Nucleus accumbens (tissue), 56 donors: ENCODE measurements around the gene DOCK1.
A peak's percentile ranks its signal among the peaks of the same experiment; 100 is the strongest.

ENCODE experiments used
- DNase-seq, 56 donors: peaks; one replicate each; lab custom pipeline; 2025; lab: John Stamatoyannopoulos, UW

DOCK1 gene

DNA sequence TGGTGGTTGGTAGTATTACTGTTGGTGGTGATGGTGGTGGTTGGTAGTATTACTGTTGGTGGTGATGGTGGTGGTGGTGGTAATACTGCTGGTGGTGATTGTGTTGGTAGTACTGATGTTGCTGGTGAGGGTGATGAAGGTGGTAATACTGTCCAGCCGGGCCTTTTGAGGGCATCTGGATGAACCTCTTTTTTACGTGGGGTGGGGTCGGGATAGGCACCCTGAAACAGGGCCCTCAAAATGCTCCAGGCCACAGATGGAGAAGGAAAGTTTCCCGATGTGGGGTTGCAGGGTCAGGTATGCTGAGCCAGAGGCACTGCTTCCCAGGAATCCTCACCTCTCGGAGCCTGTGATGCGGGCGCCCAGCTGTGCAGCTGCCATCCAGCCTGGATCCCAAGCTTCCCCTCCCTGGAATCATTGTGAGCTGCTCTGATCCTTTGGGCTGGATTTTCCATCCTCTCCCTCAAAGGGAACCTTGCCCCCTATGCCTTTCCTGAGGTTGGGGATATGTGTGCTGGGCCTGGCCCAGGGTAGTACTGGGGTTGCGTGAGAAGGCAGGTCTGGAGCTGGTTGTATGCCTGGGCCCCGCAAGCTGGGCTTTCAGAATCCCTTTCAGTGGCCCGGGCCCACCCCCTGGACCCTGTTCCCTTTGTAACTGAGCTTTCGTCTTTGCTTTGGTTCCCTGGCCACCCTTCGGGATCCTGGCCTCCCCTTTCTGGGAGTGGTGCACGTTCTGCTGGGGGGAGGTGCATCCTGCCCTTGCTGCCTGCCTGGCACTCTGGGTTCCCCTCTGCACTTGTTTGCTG, 43.3 kb downstream of the DOCK1 start:
- no peak for DNase-seq

GRCh38 chr10:126949161-126949503, 43.9 kb downstream of the DOCK1 start:
- DNase-seq = no peak

- DNase-seq = no peak
Observed at GRCh38 chr10:126950401-126951105, 45.3 kb downstream of the DOCK1 start.

GRCh38 chr10:126953886-126954285, 48.7 kb downstream of the DOCK1 start:
- no peak for DNase-seq

DNA sequence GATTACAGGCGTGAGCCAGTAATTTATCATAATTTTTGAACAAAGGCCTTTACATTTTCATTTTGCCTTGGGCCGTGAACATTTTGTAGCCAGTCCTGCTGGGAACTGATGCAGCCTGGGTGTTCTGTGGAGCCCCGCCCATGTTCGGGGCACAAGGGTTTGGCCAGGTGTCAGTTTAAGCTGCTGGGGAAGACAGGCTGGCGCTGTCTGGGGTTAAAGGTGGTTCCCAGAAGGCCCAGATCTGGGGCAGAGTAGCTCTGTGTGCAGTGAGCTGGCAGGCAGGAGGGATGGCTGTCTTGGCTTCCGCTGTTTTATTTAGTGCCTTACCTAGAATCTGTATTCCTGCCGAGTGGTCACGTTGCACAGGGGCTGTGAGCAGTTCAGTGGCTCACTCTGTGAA, 50.2 kb downstream of the DOCK1 start:
- peak in 5 of 56 donors; percentile 16 to 55 (median 31) for DNase-seq

DNA sequence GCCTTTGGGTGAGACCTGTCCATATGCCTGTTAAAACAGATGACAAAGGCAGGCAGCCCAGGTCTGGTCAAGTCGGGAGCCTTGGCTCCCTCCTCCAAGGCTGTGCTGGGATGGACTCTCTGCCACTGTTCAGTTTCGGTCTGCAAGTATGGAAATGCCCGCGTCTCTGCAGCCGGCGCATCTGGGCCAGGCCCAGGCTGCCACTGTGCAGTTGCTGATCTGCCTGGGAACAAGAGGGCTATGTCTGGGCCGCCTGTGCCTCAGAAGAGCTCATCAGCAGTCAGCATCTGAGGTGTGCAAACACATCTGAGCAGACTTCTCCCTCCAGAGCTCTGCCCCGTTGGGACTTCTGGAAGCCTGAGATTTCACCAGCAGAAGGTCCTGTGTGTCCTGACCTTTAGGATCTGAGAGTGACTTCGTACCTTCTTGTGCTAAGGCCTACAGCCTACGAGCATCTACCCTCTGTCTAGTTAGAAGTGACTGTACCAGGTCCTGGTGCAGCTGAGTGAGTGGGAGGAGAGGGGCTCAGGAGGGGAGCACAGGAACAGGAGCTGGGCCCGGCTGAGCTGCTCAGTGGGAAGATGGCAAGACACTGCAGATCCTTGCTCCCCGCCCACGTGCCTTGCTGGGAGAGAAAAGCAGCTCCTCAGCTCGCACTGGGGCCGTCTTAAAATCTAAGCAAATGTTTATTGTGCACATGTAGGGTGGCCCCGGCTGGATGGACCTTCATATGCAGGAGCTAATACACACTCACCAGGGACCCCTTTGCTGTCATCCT, 50.9 kb downstream of the DOCK1 start:
- peak in 42 of 56 donors; percentile 21 to 71 (median 46) for DNase-seq

DNA sequence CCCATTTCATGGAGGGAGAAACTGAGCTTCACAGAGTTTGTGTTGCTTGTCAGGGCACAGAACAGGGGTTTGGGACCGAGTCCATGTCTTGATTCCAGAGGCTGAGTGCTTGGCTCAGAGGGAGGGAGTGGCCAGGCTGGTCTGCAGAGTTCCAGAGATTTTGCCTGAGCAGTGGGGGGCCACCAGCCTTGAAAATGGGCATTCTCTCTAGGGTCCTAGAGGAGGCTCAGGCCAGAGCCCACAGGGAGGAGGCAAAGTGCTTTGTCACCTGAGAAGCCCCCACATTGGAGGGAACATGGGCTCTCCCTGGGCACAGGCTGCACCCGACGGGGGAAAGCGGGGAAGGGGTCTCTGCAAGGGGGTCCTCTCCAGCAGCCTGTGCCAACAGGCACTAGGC, 51.5 kb downstream of the DOCK1 start:
- no peak for DNase-seq

- DNase-seq = no peak
Observed at GRCh38 chr10:126957111-126957510, 51.9 kb downstream of the DOCK1 start.

- DNase-seq = no peak
Observed at GRCh38 chr10:126959431-126959830, 54.2 kb downstream of the DOCK1 start.

- no peak for DNase-seq
Observed at GRCh38 chr10:126959906-126960685, 54.9 kb downstream of the DOCK1 start.

DNA sequence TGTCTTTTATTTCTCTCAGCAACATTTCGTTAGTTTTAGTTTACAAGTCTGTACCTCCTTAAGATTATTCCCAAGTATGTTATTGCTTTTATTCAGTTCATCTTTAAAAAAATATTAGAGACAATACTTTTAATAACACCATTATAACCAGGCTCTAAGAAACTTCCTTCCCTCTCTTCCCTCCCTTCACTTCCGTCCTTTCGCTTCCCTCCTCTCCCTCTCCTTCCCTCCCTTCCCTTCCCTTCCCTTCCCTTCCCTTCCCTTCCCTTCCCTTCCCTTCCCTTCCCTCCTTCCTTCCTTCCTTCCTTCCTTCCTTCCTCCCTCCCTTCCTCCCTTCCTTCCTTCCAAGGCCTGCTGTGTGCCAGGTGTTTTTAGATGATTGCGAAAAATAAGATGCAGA, 58.1 kb downstream of the DOCK1 start:
- DNase-seq = no peak

DNA sequence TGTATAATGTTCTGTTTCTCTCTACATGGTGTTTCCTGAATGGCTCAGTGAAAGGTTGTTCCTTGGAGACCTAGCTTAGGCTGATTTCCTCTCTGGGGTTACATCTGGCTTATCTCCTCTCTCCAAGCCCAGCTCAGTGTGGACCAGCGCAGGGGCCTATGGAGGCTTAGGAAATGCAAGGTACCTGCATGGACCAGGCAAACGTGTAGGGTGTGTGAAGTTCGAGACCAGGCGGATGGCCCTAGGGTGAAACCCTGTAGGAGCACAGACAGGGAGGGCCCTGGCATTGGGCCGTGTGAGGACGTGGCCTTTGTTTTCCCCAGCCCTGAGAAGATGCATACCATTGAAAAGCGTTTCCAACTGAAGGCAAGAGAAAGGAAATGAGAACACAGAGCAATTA, 59.0 kb downstream of the DOCK1 start:
- DNase-seq = no peak

GRCh38 chr10:126966938-126967337, 61.7 kb downstream of the DOCK1 start:
- DNase-seq = no peak

GRCh38 chr10:126969310-126969709, 64.1 kb downstream of the DOCK1 start:
- peak in 10 of 56 donors; percentile 15 to 51 (median 28) for DNase-seq

DNA sequence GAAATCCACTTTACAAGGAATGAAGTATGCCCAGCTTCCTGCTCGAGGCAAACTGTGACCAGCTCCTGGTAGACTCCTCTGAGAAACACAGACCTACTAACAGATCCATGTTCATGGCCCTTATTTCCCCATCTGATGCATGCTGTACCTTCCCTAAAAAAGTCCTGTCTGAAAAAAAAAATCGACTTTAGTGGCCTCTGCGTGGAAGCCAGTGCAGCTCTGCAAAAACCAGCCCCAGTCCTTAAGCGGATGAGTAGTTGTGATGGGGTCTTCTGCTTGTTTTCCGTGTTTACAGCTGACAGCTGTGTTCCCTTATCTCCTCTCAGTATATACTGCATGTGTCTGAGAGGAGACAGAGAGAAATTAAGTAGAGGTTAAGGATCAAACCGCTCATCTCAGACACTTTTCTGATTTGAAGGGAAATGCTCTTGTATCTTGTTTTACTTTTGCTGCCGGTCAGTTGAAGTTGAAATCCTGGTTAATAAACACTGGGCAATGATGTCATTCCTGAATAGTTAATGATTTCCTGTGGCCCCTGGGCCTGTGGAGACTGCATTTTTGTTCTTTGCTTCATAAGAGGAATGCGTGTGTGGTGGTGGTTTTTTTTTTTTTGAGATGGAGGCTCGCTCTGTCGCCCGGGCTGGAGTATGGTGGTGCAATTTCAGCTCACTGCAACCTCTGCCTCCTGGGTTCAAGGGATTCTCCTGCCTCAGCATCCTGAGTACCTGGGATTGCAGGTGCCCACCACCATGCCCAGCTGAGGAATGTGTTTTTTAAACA, 67.6 kb downstream of the DOCK1 start:
- peak in 1 of 56 donors; percentile 39 for DNase-seq

DNA sequence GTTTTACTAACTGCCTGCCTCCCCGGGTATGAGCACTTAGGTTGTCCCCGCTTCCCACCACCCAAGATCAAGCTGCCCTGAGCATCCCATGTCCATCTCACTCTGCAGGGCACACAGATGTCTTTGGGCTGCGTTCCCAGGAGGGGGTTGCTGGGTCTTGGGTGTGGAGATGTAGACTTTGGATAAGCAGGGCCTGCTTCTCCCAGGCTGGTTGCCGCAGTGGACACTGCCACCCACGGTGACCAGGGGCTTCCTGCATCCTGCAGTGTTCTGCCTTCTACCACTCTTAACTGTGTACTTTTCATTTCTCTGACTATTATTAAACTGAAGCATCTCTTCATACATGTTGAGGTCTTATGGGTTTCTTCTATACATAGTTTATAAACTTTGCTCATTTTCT, 70.0 kb downstream of the DOCK1 start:
- peak in 13 of 56 donors; percentile 10 to 57 (median 26) for DNase-seq

DNA sequence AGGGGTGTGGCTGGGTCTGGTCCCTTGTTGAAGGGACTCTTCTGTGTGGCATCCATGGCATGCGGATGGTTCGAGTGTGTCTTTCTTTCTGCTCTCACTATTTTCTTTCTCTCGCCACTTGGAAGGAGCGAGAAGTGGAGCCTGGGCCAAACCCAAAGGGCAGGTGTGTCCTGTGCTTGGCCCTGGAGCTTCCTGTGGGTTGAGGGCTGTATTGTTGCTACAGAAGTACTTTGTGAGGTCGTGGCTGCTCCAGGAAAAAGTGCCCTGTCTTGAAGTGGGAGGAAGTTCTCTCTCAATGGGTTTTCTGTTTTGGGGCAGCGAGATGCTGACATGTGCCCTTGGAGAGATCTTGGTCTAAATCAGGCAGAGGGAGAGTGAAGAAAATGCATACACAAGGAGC, 72.0 kb downstream of the DOCK1 start:
- no peak for DNase-seq

GRCh38 chr10:126979311-126979710, 74.1 kb downstream of the DOCK1 start:
- no peak for DNase-seq

GRCh38 chr10:126993208-126993607, 88.0 kb downstream of the DOCK1 start:
- DNase-seq = no peak
